GM18520 (cell line): ENCODE measurements around the gene ALDH7A1.
A peak's percentile ranks its signal among the peaks of the same experiment; 100 is the strongest.
"Not testable (repeated sequence)": the region's sequence is repeated elsewhere in the genome, so short reads cannot be mapped to it uniquely, and the experiment has no call there.

Source experiments
- ATAC-seq: cut with Tn5 transposase; IDR thresholded peaks from one replicate; pipeline ENCODE4 v1.9.1; 2021; ENCODE audit not compliant: unreplicated experiment

Gene ALDH7A1

GRCh38 chr5:126594748-126595485 is at the start of gene ALDH7A1:
TSS of gene ALDH7A1 (minus strand) at chr5:126595219. CDS start at chr5:126595198, 21 bp downstream.
- no peak for ATAC-seq

GRCh38 chr5:126641387-126641786 is 46.4 kb upstream of the ALDH7A1 start:
- no peak for ATAC-seq

GRCh38 chr5:126640866-126641265 is 45.8 kb upstream of the ALDH7A1 start:
- ATAC-seq = no peak

- ATAC-seq = no peak
Measured at GRCh38 chr5:126636956-126637355, 41.9 kb upstream of the ALDH7A1 start.

- no peak for ATAC-seq
Measured at GRCh38 chr5:126635585-126635984, 40.6 kb upstream of the ALDH7A1 start.

GRCh38 chr5:126633552-126633951 is 38.5 kb upstream of the ALDH7A1 start:
- no peak for ATAC-seq

GRCh38 chr5:126631920-126632319 is 36.9 kb upstream of the ALDH7A1 start:
- ATAC-seq = no peak

GRCh38 chr5:126628102-126628501 is 33.1 kb upstream of the ALDH7A1 start:
- ATAC-seq = no peak

- no peak for ATAC-seq
Measured at GRCh38 chr5:126624534-126624933, 29.5 kb upstream of the ALDH7A1 start.

- ATAC-seq = no peak
Measured at GRCh38 chr5:126619781-126620180, 24.8 kb upstream of the ALDH7A1 start.

GRCh38 chr5:126617603-126618002 is 22.6 kb upstream of the ALDH7A1 start:
- not testable (repeated sequence) for ATAC-seq

GRCh38 chr5:126615286-126615685 is 20.3 kb upstream of the ALDH7A1 start:
- ATAC-seq = peak; percentile 96

GRCh38 chr5:126613941-126614592 is 19.0 kb upstream of the ALDH7A1 start:
- ATAC-seq = no peak

- no peak for ATAC-seq
Measured at GRCh38 chr5:126610616-126611015, 15.6 kb upstream of the ALDH7A1 start.

GRCh38 chr5:126610160-126610559 is 15.1 kb upstream of the ALDH7A1 start:
- ATAC-seq = no peak

- ATAC-seq = no peak
Measured at GRCh38 chr5:126605525-126605924, 10.5 kb upstream of the ALDH7A1 start.

- no peak for ATAC-seq
Measured at GRCh38 chr5:126603402-126603991, 8.5 kb upstream of the ALDH7A1 start.

- peak; percentile 91 for ATAC-seq
Measured at GRCh38 chr5:126600631-126601511, 5.9 kb upstream of the ALDH7A1 start, which contains the start of gene PHAX. TSS of gene PHAX (plus strand) at chr5:126600947. CDS start at chr5:126600963, 16 bp downstream.

GRCh38 chr5:126599971-126600630 is 5.1 kb upstream of the ALDH7A1 start:
- not testable (repeated sequence) for ATAC-seq

GRCh38 chr5:126599499-126599898 is 4.5 kb upstream of the ALDH7A1 start:
- ATAC-seq = no peak
